ES-I3 (cell line): Measurements from ENCODE around the gene REELD1.

Experiments
- H3K36me3 ChIP-seq: 2 replicates; pipeline ENCODE4 v1.6.1; 2013; ENCODE audit warnings: mild to moderate bottlenecking, low read length, control low read depth, moderate library complexity; ENCODE audit not compliant: insufficient read depth
- H3K4me1 ChIP-seq: 2 replicates; pipeline ENCODE4 v1.6.1; 2013; ENCODE audit warnings: mild to moderate bottlenecking, control low read depth, low read length; ENCODE audit not compliant: insufficient read depth
- H3K9ac ChIP-seq: 2 replicates; pipeline ENCODE4 v1.6.1; 2013; ENCODE audit warnings: low read depth, mild to moderate bottlenecking, low read length, moderate library complexity
- H3K9me3 ChIP-seq: 2 replicates; pipeline ENCODE4 v1.6.1; 2013; ENCODE audit warnings: mild to moderate bottlenecking, low read length, moderate library complexity; ENCODE audit not compliant: control insufficient read depth, insufficient read depth

The REELD1 gene

DNA sequence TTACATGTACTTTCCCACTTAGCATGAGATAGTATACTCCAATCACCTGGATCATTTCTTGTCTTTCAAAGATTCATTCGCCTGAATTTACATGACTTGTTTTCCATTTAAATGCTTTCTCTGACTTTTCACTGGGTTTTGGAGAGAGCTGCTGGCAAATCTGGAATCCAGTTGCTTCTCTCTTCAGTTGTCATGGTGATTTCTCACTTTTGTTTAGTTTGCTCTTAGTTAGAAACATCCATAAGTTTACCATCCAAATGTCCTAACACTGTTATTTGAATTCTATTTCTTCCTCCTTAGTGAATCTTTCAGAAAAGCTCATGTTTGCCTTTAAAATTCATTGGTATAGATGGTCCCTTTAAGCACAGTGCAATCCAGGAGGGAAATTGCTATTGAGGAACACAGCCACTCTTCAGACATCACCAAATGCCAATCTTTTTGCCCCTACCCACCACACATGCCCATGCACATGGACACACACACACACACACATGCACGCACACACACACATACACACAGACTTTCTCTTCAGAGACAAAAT, 51.7 kb downstream of the REELD1 start:
- Histone ChIP-seq H3K36me3 (no peaks in the 10 kb centered on the region), H3K9ac (no peak overlapping the region), H3K9me3 (no peaks in the 10 kb centered on the region), H3K4me1 (0 out of 2 replicates have a peak, but pooled peaks cover 3% of the 10 kb centered on the region)

GRCh38 chr4:146267826-146268225, 53.5 kb downstream of the REELD1 start:
- no peak overlapping the region for H3K9ac ChIP-seq
- no peaks in the 10 kb centered on the region for H3K36me3 ChIP-seq
- H3K9me3 ChIP-seq: no peaks in the 10 kb centered on the region
- 0 out of 2 replicates have a peak, but pooled peaks cover 3% of the 10 kb centered on the region for H3K4me1 ChIP-seq

DNA sequence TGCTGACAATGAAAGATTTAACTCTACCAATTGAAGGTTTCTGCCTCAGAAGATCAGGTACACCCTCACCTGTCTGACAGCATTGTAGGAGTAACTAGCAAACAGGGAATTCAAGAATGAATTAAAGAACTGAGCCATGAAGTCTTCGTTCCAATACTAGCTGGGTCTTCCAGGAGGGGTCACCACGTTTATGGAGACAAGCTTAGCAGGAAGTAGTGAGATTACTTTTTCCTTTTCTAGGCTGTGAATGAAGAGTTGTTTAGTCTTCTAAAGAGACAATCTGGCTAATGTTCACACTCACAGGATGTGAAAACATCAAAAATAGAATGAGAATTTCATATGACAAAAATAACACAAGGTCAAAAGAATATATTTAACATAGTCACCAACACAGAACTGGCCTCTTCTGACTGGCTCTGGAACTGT, 54.9 kb downstream of the REELD1 start:
- no peaks in the 10 kb centered on the region for H3K9me3 ChIP-seq
- 0 out of 2 replicates have a peak, but pooled peaks cover 3% of the 10 kb centered on the region for H3K4me1 ChIP-seq
- no peaks in the 10 kb centered on the region for H3K36me3 ChIP-seq
- H3K9ac ChIP-seq: no peak overlapping the region

GRCh38 chr4:146271466-146271865, 57.1 kb downstream of the REELD1 start:
- no peak overlapping the region for H3K9ac ChIP-seq
- H3K4me1 ChIP-seq: 0 out of 2 replicates have a peak, but pooled peaks cover under 1% of the 10 kb centered on the region
- no peaks in the 10 kb centered on the region for H3K9me3 ChIP-seq
- no peaks in the 10 kb centered on the region for H3K36me3 ChIP-seq

GRCh38 chr4:146273204-146273901, 59.0 kb downstream of the REELD1 start:
- H3K4me1 ChIP-seq: no peaks in the 10 kb centered on the region

DNA sequence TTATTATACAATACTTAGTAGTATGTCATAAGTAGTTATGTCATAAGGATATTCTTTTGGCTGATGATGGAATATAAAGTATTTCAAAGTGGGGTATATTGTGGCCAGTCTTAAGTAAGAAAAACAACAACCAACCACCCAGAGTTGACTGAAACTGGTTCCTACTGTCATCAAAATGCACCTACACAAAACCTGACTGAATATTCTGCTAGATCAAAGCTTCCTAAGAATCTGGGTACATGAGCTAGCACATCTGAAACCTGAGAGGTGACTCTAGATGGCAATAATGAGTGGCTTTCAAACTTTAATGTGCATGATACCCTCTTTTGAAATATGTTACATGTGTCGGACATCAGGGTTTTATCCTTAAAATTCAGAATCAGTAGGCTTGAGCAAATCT, 60.4 kb downstream of the REELD1 start:
- no peak overlapping the region for H3K9ac ChIP-seq
- no peaks in the 10 kb centered on the region for H3K9me3 ChIP-seq
- H3K4me1 ChIP-seq: no peaks in the 10 kb centered on the region
- H3K36me3 ChIP-seq: no peaks in the 10 kb centered on the region

More at GRCh38 chr4:146273204-146273901, 59.0 kb downstream of the REELD1 start:
- Histone ChIP-seq H3K36me3 (no peaks in the 10 kb centered on the region), H3K9me3 (no peaks in the 10 kb centered on the region), H3K9ac (no peak overlapping the region)

DNA sequence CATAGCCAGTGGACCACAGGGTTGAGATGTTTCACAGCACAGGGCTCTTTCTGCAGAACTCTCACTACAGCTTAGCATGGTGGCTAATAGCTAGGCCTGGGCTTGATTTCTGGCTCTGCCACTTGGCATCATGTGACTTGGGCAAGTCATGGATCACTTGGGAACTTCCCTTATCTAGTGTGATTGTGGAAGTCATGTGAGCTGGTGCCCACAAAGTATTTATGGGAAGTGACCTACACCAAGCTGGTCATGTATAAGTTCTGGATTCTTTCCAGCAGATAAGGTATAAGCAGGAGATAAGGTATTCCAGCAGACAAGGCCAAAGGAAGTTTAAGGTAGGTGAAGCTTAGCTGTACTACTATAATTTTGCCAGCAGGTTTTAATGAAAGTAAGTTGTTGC, 61.0 kb downstream of the REELD1 start:
- Histone ChIP-seq H3K4me1 (no peaks in the 10 kb centered on the region), H3K9ac (no peak overlapping the region), H3K9me3 (no peaks in the 10 kb centered on the region), H3K36me3 (no peaks in the 10 kb centered on the region)

DNA sequence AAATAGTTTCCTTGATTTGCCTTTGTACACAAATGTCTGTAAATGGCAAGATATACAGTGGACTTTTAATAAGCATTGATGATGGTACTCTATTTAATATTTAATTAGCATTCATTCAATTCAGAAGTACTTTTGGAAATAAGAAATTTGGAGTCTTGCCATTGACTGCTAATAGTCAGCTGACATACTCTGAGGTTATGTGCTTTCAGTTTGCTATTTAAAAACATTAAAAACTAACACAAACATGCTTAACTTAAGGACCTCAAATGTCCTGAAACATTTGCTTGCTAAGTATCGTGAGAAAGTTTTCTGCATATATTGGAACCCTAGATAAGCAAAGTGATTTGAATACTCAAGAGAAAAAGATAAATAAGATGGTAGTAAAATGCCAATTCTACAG, 64.6 kb downstream of the REELD1 start:
- H3K4me1 ChIP-seq: no peaks in the 10 kb centered on the region
- no peaks in the 10 kb centered on the region for H3K36me3 ChIP-seq
- no peak overlapping the region for H3K9ac ChIP-seq
- no peaks in the 10 kb centered on the region for H3K9me3 ChIP-seq
